ENCODE data around the gene RBKS.
A peak's percentile ranks its signal among the peaks of the same experiment; 100 is the strongest.

RBKS gene

GRCh38 chr2:27890146-27890923 is at the start of gene RBKS, which contains the start of gene BABAM2:
TSS of gene RBKS (minus strand) at chr2:27890387. CDS start at chr2:27890345, 42 bp downstream.
TSS of gene BABAM2 (plus strand) at chr2:27890729. CDS start at chr2:27894557, 3,828 bp downstream.
- DNase-seq (ENCODE audit: low read depth in 1 of 2, low spot score in 1 of 2) = peak; percentile 89 to 91

- DNase-seq (ENCODE audit: low read depth in 1 of 2, low spot score in 1 of 2) = no peak
Measured at GRCh38 chr2:27935026-27935425, 44.8 kb upstream of the RBKS start.

DNA sequence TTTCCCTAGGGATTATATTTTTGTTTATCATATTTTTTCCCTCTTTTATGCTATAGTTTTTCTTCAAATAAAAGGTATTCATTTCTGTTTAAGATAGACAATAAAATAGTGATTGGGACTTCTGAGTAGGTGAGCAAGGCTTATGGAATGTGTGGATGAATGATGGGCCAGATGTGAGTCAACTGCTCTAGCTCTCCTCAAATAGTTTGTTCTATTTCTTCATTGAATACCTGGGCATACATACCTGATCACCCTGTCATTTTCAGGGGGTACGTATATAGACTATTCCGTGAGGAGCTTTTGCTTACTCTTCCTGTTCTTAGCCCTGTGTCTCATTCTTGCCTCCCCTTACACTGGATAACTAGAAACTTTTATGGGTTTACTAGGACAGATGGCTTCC is 42.2 kb upstream of the RBKS start:
- DNase-seq (ENCODE audit: low read depth in 1 of 2, low spot score in 1 of 2) = no peak

- no peak for DNase-seq (ENCODE audit: low read depth in 1 of 2, low spot score in 1 of 2)
Measured at GRCh38 chr2:27931361-27931950, 41.3 kb upstream of the RBKS start.

GRCh38 chr2:27929916-27930486 is 39.8 kb upstream of the RBKS start:
- DNase-seq (ENCODE audit: low read depth in 1 of 2, low spot score in 1 of 2) = no peak

DNA sequence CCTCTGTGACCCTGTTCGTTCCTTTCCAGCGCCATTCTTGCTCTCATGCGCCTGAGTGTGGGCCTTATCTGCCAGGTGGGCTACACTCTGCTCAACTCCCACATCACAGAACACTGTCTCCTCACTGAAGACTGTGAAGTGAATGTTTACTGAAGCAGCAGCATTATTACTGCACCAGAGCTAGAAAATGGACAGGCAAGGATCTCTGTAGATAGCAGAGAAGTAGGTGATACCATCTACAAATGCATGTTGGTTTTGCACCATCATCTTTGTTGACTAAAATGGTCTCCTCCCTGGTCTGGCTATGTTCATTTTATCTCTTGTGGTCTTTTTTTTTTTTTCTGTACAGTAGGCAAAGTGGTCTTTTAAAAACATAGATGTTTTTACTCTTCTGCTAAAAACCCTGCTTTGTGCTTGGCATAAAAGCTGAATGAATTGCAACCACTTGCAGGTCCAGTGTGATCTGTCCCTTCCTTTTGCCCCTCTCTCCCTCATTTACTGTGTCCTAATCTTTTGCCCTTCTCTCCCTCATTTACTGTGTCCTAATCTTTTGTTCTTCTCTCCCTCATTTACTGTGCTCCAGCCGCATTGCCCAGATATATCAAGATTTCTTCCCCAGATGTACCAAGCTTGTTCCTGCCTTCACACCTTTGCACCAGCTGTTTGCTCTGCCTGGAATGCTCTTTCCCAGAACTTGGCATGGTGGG is 35.7 kb upstream of the RBKS start:
- DNase-seq (ENCODE audit: low read depth in 1 of 2, low spot score in 1 of 2) = no peak

DNA sequence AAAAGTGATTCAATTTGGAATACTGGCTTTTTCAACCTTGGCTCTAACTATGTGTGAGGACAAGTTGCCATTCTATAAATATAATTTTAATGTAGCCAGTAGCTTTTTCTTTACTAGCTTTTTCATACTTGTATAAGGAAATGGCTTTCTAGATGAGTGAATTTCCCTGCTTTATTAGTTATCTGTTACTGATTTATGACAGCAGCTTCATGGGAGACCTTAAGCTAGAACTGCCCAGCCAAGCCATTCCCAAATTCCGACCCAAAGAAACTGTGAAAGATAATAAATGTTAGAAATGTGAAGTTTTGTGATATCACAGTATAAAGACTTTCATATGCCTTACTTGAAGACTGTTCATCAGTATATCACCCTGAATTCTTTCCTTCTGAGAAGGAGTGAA is 32.7 kb upstream of the RBKS start:
- DNase-seq (ENCODE audit: low read depth in 1 of 2, low spot score in 1 of 2) = no peak

GRCh38 chr2:27921880-27922547 is 31.8 kb upstream of the RBKS start:
- no peak for DNase-seq (ENCODE audit: low read depth in 1 of 2, low spot score in 1 of 2)

GRCh38 chr2:27921424-27921823 is 31.2 kb upstream of the RBKS start:
- no peak for DNase-seq (ENCODE audit: low read depth in 1 of 2, low spot score in 1 of 2)

DNA sequence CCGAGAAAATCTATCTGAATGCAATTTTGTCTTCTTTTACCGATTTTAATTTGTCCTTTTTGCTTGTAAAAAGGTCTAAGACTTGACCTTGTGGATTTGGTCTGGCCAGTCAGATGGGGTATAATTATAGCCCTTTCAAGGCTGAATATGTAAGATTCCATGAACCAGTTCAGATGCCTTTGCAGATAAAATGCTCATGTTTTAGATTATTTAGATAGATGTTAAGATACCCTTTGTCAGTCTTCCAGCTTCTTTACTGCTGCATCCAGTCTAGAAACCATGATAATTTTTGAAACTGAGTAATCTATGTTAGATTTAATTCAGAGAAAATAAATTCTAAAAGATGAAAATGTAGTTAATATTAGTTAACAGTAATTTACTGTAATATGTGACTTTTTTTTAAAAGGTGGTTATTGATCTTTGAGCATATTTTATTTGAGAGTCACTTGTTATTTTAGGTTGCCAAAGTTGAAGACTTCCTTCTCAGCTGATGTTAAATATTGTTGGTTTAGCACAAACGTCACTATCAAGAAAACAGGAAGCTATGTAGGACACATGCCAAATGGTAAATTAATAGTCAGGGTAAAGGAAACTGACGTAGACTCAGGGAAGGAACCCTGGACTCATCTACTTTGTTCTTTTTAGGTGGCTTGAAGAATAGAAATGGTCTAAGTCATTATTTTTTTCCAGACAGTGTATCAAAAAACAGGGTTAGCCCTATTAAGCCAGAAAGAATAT is 30.1 kb upstream of the RBKS start:
- no peak for DNase-seq (ENCODE audit: low read depth in 1 of 2, low spot score in 1 of 2)

GRCh38 chr2:27916293-27916995 is 26.3 kb upstream of the RBKS start:
- DNase-seq (ENCODE audit: low read depth in 1 of 2, low spot score in 1 of 2) = no peak

DNA sequence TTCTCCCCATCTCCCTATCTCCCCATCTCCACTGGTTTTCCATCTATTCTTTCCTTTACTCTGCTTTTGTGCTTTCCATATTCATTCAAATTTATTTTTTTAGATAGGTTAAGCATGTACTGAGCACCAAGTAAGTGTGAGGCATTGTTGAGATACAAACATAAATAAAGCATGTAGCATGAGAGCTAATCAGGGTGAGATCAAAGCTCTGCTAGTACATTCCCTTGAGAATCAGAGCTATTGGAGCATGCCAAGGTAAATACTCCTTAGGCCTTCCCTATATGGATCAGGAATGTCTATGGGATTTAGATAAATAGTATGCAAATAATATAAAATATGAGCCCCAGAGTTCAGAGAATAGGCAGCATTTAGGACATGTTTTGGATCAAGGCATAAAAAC is 25.7 kb upstream of the RBKS start:
- DNase-seq (ENCODE audit: low read depth in 1 of 2, low spot score in 1 of 2) = no peak

GRCh38 chr2:27915191-27915590 is 25.0 kb upstream of the RBKS start:
- no peak for DNase-seq (ENCODE audit: low read depth in 1 of 2, low spot score in 1 of 2)

DNA sequence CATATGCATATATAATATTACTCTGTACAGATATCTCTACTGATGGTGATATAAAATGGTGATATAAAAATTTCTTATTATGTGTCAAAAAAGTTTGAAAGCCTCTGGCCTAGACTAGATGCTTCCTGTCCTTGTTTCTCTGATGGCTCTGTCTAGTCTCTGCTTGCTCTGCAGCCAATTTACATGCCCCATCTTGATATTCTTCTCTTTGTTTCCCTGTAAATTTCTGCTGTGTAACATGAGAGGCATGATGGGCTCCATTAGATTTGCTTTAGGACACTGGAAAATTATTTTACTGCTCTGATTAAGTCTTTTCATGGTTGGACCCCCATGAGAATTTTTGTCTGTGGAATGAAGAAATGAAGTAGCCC is 24.6 kb upstream of the RBKS start:
- no peak for DNase-seq (ENCODE audit: low read depth in 1 of 2, low spot score in 1 of 2)

- no peak for DNase-seq (ENCODE audit: low read depth in 1 of 2, low spot score in 1 of 2)
Measured at GRCh38 chr2:27914041-27914804, 24.0 kb upstream of the RBKS start.

DNA sequence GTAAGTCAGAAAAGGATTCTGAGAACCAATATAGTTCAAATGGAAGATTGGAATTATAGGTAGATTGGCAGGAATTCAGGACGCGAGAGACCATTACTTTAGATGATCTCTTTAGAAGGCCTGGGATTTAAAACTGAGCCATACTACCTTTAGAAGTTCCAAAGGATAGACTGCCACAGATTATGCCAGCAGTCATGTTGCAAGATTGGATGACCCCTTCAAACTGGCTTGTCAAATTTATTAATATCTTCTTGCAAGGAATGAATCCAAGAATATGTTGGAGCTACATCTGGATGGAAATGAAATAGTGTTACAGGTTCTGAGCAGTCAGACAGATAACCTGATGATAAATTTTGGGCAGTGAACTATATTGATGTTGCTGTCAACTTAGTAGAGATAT is 22.3 kb upstream of the RBKS start:
- no peak for DNase-seq (ENCODE audit: low read depth in 1 of 2, low spot score in 1 of 2)

GRCh38 chr2:27911458-27912210 is 21.4 kb upstream of the RBKS start:
- DNase-seq (ENCODE audit: low read depth in 1 of 2, low spot score in 1 of 2) = no peak

GRCh38 chr2:27909901-27910300 is 19.7 kb upstream of the RBKS start:
- no peak for DNase-seq (ENCODE audit: low read depth in 1 of 2, low spot score in 1 of 2)

DNA sequence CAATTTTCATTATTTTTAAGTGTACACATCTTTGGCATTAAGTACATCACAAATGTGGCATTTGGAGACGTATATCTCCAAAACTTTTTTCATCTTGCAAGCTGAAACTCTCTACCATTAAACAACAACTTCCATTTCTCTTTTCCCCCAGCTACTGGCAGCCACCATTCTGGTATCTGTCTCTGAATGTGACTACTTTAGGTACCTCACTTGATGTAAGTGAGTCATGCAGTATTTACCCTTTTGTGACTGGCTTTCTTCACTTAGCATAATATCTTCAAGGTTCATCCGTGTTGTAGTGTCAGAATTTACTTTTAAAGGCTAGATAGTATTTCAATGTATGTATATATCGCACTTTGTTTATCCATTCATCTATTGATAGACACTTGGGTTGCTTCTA is 17.4 kb upstream of the RBKS start:
- no peak for DNase-seq (ENCODE audit: low read depth in 1 of 2, low spot score in 1 of 2)

Data from stimulated activated CD4-positive, alpha-beta T cell treated with anti-CD3 and anti-CD28 coated beads, Interleukin-15, amount 100 ng/mL, for 1 hour (primary cell).